ENCODE measurements around the gene OR10A6.

GRCh38 chr11:7967826-7968225 is 36.8 kb upstream of the OR10A6 start:
- TF ChIP-seq CTCF (IDR thresholded peaks at IDR 0.05; ENCODE audit: insufficient read depth, low read depth, low read length) (no peak), EZH2 (IDR thresholded peaks at IDR 0.05; ENCODE audit: insufficient read depth, low read length) (no peak)

Measured in astrocyte (in vitro differentiated cells and primary cell).